22Rv1 (cell line): ENCODE measurements around the gene RNU6-1.

Experiments used
- ZFX ChIP-seq: fragments of 450-650 bp; IDR thresholded peaks from 2 replicates; pipeline ENCODE4 v1.6.1; 2017; ENCODE audit warnings: antibody characterized with exemption, borderline replicate concordance
- TF ChIP-seq, protein P1 (sequence below): fragments of 450-650 bp; IDR thresholded peaks from 2 replicates; pipeline ENCODE4 v1.5.1; 2017; ENCODE audit warnings: mild to moderate bottlenecking

- TF ChIP-seq, protein P1, sequence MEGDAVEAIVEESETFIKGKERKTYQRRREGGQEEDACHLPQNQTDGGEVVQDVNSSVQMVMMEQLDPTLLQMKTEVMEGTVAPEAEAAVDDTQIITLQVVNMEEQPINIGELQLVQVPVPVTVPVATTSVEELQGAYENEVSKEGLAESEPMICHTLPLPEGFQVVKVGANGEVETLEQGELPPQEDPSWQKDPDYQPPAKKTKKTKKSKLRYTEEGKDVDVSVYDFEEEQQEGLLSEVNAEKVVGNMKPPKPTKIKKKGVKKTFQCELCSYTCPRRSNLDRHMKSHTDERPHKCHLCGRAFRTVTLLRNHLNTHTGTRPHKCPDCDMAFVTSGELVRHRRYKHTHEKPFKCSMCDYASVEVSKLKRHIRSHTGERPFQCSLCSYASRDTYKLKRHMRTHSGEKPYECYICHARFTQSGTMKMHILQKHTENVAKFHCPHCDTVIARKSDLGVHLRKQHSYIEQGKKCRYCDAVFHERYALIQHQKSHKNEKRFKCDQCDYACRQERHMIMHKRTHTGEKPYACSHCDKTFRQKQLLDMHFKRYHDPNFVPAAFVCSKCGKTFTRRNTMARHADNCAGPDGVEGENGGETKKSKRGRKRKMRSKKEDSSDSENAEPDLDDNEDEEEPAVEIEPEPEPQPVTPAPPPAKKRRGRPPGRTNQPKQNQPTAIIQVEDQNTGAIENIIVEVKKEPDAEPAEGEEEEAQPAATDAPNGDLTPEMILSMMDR = no peak
- TF ChIP-seq ZFX = no peak
These were observed 23.1 kb upstream of the RNU6-1 start for GRCh38 chr15:67862750-67863441.
